SIG-M5 treated with dmso at 0.1 percent for 504 hours (cell line): ENCODE measurements around the gene TRAF1.
A peak's percentile ranks its signal among the peaks of the same experiment; 100 is the strongest.

ENCODE experiments used
- DNase-seq: peaks from one replicate; lab custom pipeline; 2025; ENCODE audit not compliant: unreplicated experiment; lab: John Stamatoyannopoulos, UW

The TRAF1 gene

DNA sequence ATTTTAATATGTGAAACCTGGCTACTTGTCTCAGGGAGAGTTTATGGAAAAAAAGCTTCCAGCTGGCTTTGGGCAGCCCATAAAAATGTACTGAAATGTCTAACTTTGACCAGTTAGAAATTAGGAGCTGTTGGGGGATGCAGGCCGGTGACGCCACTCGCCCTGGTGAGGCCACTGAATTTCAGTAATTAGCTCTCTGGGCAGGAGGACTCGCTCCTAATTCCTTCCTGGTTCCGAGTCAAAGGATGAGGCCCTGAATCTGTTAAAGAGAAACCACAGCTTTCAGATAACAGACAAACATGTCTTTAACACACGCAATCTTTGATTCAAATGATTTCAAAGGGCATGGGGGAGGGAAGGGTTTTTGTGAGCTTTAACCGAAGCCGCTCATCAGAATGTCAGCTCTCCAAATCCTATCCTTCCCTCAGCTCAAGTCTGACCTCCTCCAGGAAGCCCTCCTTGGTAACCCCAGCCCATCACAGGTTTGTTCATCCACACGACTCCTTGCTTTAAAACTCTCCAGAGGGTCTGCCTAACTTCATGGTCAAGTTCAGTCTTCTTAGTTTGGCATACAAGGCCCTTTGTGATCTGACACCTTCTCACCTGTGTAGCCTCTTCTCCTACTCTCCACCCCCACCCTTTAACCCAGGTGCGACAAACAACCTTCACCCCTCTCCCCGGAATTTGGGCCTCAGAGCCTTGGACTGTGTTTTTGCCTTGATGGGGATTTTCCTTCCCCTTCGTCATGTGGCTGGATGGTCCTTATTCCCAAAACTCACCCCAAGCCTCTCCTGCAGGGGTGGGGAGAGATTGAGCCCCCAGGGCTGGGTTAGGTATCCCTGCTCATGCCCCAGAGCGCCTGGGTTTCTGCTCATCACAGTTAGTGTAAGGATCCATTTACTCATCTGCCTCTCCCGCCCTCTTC lies 36.0 kb downstream of the TRAF1 start:
- DNase-seq: no peak

DNA sequence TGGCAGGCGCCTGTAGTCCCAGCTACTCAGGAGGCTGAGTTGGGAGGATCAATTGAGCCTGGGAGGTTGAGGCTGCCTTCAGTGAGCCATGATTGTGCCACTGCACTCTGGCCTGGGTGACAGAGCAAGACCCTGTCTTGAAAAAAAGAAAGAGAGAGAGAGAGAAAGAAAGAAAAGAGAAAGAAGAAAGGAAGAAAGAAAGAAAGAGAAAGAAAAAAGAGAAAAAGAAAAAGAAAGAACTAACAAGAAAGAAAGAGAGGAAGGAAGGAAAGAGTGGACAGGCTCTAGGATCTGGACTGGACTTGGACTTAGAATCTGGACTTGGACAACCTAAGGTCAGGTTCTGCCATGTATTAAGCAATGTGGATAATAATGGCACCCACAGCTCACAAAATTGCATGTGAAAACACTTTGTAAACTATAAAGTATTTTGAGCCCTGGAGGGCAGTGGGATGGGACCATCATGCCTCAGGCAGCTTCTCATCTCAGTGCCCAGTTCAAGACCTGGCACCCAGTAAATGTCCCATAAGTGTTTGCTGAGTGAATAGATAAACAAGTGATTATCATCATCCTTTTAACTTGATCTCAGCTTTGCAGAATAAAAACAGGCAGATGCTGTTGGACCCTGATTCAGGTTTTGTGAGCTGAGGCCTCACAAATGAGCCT lies 36.9 kb downstream of the TRAF1 start:
- no peak for DNase-seq

- DNase-seq: no peak
These were observed 38.0 kb downstream of the TRAF1 start for GRCh38 chr9:120888626-120889025.

- DNase-seq: no peak
These were observed 40.1 kb downstream of the TRAF1 start for GRCh38 chr9:120886490-120886967.

DNA sequence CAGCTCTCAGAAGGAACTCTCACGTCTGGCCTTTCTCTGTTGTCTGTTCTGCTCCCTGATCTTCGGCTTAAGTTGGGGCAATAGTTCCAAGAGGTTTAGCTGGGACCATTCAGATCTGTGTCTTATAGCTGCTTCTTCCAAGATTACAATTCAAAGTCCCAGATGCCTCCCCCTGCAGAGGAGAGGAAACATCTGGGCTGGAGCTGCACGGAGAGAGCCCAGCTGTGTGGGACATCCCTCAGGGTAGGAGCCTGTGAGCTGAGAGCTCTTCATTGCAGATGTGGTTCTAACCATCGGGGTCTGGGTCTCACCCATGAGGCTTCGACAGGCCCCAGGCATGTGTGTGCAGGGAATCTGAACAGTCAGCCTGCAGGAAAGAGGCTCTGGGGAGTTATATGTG lies 40.6 kb downstream of the TRAF1 start:
- no peak for DNase-seq

DNA sequence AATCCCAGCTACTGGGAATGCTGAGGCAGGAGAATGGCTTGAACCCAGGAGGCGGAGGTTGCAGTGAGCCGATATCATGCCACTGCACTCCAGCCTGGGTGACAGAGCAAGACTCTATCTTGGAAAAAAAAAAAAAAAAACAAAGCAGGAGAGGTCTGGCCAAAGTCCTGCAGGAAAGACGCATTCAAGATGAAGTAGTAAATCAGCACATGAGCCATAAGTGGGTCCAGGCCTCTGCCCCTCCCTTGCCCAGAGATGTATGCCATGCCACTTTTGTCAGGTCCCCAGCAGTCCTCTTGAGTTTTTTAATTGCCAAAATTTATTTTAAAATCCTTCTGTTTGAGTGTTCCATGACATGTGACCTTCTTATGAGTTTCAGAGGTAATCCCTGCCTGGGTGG lies 41.1 kb downstream of the TRAF1 start:
- DNase-seq: no peak

DNA sequence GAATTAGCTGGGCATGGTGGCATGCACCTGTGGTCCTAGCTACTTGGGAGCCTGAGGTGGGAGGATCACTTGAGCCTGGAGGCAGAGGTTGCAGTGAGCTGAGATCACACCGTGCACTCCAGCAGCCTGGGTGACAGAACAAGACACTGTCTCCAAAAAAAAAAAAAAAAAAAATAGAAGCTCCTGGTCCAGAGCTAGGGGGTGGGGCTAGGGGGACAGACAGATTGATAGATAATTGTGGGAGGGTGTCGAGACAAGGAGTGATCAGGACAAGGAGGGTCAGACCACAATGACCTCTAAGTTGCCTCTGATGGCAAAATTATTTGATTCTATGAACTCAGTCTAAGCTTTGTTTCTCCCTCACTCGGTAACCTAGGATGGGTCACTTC lies 43.0 kb downstream of the TRAF1 start:
- DNase-seq: no peak

GRCh38 chr9:120882935-120883607 lies 43.5 kb downstream of the TRAF1 start:
- DNase-seq: no peak

GRCh38 chr9:120879446-120879845 lies 47.1 kb downstream of the TRAF1 start:
- no peak for DNase-seq

GRCh38 chr9:120878188-120879130 lies 48.1 kb downstream of the TRAF1 start:
- no peak for DNase-seq

- peak; percentile 59 for DNase-seq
These were observed 49.1 kb downstream of the TRAF1 start for GRCh38 chr9:120877276-120878034.

DNA sequence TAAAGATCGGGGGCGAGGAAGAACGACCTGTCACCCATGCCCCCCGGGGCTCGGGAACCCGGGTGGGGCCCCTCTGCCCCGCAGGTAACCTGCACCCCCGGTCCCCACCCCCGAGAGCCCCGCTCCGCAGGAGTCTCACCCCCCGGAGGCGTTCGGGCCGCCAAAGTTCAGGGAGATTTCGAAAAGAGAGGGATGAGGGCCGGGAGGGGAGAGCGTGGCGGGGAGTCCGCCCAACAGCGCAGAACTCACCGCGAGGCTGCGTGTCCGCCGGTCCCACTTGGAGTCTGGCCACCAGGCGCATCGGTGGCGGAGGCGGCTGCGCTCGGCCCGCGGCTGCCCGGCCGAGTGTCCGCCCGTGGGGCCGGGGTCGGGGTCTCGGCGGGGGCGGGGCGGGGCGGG lies 49.8 kb downstream of the TRAF1 start, which contains the start of gene PHF19:
Gene PHF19 (minus strand): TSS at position 347 of the 399 bp plus-strand sequence. CDS start 2,447 bp downstream, outside the sequence.
- DNase-seq: peak; percentile 47

GRCh38 chr9:120875954-120876841 lies 50.4 kb downstream of the TRAF1 start:
- peak; percentile 95 for DNase-seq

- DNase-seq: no peak
These were observed 51.0 kb downstream of the TRAF1 start for GRCh38 chr9:120875643-120875953.

DNA sequence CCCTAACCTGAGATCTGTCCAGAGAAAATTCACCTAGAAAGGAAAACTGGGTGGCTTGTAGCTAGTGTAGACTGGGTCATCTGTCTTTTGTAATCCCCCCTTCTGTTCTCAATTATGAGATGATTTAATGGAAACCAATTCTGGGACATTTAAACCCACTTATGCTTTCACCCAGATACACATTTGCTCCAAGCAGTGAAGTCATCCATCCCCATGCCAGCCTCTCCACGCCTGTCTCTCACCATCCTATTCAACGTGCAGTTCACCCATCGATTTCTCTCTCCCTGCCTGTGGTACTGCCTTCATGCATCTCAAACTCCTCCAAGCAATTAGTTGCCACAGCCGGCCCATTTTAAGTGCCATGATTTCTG lies 51.4 kb downstream of the TRAF1 start:
- no peak for DNase-seq

DNA sequence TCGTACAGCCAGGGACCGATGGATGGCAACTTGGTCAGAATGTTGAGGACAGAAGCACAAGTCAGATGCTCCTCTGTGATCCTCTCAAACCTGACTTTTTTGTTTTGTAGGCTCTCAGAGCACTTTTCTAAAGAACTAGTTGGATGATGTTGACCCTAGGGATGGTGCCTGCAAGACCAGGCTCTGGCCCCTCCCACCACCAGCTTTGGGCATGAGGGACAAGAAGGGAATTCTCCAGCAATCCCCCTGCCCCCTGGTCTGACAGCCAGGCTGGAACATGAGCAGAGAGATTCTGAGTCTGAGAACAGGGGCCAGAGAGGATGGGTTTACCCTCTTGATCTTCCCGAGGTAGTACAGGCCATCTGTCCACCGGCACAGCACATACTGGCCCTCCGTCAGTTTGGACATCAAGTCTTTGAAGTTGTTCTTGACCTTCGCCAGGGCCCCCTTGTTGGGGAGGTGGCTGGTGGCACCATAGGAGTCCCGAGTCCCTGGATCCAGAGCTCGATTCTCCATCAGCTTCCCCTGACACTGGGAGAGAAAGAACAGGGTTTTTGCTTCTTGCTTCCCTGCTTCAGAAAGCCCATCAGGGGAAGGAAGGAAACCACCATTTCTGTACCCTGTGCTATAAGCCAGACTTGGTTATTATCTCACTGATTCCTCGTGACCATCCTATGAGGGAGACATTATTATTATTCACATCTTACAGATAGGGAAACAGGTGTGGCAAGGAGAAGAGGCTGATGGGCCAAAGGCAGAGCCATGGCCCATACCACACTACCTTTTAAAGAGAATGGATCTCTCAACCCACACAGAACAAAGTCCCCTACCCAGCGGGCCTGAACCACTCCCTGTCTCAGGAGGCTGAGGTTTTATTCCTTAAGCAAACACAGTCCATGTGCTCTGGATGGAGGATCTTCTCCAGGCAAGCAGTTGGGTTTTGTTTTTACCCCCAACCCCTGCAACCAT lies 52.1 kb downstream of the TRAF1 start:
- DNase-seq: no peak

DNA sequence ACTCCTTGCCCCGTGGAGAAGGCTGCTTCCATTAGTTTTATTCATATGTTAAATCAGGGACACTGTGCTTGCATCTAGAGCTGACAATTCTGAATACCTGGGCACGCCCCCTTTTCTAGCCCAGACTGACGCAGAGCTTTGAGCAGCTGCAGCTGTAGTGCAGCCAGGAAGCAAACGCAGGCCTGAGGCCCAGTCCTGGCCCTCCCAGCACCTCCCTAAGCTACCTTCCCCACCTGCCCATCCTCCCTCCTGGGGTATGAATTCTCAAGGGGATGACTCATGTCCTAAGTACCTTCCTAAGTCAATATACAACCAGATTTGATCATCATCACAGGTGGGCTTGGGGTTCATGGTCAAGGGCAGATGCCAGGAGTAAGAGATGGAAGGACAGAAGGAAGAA lies 53.1 kb downstream of the TRAF1 start:
- DNase-seq: no peak
